ENCODE results near the gene ASCL5.

The ASCL5 gene

DNA sequence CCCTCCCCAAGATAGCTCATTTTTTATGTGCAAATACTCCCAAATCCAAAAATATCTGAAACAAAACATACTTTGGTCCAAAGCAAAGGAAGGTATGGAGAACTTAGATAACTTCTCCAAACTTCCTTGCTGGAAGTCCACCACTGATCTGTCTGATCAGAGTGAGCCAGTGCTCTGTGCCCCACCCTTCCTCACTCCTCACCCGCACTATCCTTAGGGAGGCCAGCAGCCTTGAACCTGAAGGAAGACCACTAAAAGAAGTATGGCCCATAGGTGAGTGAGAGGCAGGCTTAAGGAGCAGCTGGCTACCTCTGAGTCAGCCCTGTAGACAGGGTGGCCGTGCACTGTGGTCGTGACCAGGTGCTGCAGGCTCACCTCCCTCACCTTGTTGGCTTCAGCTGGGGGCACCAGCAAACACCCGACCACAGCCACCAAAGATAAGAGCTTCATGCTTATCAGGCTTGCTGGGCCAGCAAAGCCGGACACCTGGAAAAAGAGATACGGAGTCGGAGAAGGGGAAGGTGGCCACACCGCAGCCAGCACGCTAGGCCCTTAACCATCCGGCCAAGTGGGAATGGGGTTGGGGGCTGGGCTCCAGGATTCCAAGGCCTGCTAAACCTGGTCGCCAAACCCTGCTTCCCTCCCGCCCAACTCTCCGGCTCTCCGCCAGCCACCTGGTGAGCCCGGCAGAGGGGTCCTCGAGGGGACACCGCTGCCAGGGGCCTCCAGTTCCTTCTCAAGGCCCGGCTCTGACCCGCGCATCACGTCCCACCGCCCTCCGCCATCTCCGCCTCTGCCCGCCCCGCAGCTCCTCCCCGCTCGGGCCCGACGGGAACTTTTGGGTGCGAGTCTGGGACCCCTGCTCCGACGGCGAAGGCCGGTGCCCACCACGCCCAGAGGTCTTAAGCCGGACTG is 26.7 kb upstream of the ASCL5 start:
- FAIRE-seq = no peak

DNA sequence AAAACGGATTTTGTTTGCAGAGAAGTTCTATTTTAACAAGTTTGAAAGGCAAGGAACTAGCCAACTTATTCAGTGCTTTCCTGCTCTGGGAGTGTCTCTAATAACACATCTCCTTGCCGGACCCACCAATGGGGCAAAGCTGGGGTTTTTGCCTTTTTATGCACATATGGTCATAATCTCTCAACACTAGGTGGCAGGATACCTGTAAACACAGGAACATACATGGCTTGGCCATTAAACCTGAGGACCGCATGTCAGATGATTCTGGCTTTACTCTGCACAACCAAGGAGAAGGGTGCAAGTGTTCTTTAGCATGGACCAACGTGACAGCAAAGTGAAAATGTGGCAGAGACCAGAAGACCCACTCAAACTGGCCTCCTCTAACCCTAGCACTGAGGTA is 22.4 kb upstream of the ASCL5 start:
- no peak for FAIRE-seq

DNA sequence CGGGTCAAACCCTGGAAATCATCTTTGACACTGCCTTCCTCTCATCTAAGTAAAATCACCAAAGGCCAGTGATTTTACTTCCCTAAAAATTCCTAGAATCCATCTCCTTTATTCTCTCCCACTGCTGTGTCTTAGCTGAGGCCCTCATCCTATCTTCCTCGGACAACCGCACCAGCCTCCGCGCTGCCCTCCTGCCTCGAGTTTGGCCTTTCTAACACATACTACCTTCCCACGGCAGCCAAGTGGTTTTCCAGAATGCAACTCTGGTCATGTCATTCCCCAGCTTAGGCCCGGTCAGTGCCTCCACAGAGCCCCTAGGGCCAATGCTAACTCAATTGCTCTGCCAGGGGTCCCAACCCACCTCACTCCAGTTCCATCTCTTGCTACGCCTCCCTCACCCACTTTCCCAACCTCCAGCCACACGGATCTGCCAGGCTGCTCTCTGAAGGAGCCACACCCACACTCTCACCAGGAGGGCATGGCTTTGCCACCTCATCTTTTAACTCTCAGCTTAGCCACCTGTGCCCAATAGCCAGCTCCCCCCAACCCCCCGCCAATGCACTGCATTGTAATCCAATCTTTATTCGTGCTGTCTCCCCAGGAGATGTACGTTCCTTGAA is 20.5 kb upstream of the ASCL5 start:
- no peak for FAIRE-seq

DNA sequence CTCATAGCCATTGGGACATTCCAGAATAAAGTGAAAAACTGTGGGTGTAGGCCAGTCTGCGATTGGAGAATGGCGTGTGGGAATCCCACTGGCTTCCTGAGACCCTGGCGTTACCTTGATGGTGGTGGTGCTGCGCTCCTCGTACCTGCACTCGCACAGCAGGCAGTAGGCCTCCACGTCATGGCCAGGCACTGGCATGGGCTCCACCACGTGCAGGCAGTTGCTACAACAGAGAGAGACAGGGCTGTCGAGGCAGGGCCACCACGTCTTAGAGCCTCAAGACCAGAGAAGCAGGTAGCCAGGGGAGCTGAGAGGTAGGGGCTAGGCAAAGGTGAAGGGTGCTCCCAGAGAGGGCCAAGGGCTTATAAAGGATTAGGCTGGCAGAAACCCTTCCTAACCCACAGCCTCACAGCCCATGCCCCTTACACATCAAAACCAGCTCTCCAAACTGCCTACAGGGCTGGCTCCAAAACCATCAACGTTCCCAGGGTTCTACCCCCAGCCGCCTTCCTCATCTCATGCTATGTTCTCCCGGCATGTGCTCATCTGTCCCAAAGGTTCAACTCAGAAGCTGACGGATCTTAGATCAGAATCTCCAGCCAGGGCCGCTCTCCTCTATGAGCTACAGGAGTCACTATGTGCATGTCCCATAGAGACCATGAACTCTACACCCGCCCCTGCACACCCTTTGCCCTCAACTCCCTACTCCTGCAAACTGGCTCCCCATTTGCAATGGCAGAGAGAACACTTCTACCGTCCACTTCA is 19.8 kb upstream of the ASCL5 start:
- no peak for FAIRE-seq

DNA sequence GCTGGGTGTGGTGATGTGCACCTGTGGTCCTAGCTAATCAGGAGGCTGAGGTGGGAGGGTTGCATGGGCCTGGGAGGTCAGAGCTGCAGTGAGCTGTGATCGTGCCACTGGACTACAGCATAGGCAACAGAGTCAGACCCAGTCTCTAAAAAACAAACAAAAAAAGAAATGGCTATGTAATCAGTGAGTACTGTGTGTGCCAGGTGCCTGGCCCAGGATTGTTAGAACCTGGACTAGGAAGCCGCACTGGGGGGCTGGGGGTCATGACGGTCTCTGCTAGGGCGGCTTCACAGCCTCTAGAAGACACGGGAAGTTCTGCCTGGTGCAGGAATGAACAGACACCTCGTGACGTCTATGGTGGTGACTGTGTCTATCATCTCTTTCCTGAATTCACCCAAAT is 18.8 kb upstream of the ASCL5 start:
- FAIRE-seq = no peak

DNA sequence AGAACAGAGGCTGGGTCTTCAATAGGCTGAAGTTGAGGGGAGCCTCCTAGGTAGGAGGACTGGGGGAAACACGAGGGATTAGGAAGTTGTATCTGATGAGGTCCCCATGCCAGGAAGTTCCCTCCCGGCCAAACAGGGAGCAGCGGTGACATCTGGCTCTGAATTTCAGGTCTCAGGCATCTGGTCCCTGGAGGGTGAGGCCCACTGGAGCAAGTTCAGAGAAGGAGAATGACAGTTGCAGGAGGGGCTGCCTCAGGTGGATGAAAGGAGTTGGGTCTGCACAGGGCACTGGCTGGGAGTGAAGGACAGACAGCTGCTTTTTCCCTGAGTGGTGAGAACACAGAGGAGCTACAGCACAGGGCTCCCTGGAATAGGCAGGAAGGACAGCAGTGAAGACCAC is 18.1 kb upstream of the ASCL5 start:
- no peak for FAIRE-seq

DNA sequence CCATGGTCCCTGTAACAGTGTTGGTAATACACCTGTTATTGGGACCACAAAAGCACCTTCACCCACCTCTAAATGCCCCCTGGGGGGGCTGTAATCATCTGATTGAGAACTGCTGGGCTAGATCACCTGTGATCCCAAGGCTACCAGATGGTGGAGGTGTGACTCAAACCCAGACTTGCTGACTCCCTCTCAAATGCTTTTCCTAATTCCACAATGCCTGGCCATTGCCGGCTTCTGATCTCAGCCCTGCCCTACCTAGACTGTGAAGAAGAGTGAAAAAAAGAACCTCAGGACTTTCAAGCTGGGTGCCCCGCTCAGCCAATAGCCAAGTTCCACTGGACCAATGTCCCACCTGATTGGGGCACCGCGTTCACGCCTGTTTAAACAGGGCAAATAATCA is 17.7 kb upstream of the ASCL5 start:
- no peak for FAIRE-seq

DNA sequence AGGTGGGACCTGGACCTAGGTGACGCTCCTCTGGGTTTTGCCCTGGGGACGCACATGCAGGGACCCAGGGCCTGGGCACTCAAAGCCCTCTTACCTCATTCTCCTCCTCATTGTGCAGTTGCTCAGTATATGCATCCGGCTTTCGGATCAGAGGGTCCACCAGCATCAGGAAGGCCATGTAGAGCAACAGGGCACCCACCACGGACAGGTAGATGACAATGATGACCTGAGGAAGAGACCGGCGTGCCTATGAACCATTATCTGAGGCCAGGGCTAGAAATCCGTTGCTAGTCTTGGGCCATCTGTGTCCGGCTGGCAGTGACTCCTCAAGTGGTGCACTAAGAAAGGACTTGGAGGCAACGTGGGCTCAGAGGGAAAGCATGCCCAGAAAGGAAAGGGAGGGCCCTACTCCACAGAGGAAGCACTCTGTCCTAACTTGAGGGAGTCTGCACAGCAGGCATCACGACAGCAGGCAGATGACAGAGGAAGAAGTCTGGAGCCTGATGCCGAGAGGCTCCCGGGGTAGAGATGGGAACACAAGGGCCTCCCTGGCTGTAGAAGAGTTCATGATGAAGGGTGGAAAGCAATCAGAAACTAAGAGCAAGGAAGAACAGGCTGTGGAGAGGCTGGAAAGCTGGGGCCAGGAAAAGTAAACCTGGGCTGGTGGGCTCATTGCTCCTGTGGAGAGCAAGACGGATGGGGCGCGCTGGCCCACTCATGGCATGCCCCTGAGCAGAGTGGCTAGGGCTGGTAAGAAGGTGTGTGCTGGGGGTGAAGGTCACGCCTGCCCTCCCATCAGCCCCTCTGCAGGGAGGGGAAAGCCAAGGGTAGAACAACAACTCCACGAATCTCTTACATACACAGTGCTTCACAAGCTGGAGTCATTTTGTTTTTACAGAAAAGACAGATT is 17.0 kb upstream of the ASCL5 start:
- no peak for FAIRE-seq

DNA sequence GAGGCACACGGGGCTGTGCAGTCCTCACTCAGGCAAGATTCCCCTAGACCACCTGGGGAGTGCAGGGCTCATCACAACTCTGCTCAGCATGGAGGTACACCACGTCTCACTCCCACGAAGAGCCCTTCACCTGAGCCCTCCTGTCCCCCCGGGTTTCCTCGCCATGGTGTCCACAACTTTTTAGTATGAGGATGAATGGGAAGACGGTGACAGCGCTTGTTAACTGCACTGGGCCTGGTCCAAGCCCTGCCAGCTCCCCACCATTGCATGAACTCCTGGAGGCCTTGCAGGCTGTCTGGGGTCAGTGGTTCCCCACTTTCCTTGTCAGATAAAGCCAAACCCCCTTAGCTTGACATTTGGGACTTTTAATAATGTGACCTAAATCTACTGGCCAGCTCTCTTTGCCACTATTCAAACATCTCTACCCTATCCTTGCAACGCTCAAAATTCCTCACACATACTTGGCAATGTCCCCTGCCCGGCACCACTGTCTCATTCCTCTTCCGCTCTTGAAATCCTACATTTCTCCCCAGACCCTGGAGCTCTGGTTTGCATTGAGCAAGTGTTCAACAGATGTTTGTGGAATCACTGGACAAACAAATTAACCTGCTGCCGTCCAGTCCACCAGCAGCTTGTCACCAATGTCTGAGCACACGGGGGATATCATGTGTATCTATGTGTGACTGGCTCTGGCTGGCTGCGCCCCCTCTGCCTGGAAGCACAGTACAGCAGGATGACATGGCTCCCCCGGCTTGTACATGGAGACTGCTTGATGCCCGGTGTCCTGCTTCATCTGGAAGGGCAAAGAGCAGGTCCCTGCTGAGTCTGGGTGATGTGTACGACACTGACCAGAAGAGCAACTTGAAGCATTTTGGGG is 16.1 kb upstream of the ASCL5 start:
- no peak for FAIRE-seq

DNA sequence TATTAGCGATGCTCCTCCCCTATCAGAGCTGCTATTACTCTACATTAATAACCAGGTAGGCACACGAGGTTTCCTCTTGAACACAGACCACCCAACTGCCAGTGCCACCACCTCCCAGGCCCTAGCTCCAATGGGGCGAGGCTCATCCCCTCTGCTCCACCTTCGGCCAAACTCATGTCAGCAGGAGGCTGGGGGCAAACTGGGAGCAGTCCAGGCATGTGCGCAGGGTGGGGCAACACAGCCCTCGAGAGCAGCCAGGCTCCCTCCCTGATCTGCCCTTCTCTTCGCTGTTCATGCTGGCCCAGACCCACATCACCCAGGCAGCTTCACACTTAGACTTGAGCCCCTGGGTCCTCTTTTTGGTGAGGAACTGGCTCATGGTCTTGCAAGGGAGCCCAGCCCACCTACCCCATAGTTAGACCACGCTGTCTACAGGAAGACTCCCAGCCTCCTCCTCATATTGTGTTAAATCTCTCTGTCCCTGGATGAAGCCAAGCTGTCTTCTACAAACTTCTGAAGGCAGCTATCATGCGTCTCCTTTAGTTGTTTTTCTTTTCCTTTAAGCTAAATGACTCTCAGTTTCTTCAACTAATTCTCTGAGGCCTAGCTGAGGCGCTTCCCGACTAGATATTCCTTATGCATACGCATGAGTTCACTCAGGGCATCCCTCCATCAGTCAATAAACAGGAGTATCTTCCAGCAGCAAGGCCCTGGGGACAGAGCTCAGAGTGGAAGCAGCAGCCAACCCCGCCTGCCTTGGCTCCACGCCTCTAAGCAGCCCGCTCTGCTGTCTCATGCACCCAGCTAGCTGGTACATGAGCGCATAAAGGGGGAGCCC is 15.2 kb upstream of the ASCL5 start:
- no peak for FAIRE-seq

DNA sequence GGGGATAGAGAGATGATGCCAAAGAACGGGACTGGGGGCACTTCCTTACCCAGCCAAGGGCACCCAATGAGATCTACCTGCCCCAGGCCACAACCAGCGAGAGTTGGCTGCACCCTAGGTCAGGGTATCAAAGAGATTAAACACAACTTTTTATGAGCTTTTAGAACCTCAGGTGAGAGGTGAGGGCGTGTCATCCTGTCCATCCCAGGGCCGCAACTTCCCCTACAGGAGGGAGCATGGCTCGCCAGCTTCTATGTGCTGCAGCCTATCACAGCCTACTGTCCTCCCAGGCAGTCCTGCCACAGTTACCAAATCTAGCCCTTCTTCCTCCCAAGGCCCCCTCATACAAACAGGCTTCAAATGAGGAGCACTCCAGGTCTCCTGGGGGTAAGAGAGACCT is 14.4 kb upstream of the ASCL5 start:
- FAIRE-seq = no peak

DNA sequence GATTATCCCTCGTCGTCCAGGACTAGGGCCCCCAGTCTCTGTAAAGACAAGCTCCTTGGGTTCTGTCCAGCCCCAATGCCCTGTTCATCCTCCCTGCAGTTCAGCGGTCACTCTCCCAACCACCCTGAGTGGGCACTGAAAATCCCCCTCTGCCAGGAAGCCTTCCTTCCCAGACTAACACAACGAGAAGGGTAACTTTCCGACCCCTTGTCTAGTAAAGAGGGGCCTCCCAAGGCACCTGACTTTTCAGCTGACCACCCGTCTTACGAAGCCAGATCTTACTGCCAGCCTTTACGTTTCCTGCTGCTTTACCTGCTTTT is 13.9 kb upstream of the ASCL5 start:
- FAIRE-seq = no peak

DNA sequence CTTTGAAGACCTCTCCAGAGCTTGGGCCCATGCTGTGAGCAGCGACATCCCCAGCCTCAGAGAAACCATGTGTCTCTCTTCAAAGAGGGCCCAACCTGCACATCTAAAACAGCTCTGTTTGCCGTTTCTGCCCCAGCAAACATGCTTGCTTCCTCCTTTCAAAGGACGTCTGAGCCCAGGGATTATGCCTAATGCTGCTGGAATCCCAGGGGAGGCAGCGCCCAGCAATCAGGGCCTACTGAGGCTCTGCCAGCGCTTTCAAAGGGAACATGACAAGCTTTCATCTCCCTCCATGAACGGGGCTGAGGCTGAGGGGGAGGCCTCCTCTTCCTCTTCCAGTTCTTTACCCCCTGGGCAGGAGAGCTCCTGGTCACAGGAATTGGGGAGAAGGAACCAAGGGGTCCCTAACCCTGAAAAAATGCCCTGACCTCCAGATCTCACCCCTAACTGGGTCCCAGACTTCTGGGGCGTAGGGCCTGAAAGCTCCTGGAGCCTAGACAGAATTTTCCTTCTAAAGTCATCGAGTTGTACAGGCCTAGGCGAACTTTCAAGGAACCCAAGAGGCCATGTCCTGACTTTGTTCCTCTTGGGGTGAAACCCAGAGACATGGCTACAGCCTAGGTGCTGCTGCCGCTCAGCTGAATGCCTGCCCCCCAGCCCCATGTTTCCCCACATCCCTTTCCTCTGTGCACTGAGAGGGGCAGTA is 13.4 kb upstream of the ASCL5 start:
- no peak for FAIRE-seq

DNA sequence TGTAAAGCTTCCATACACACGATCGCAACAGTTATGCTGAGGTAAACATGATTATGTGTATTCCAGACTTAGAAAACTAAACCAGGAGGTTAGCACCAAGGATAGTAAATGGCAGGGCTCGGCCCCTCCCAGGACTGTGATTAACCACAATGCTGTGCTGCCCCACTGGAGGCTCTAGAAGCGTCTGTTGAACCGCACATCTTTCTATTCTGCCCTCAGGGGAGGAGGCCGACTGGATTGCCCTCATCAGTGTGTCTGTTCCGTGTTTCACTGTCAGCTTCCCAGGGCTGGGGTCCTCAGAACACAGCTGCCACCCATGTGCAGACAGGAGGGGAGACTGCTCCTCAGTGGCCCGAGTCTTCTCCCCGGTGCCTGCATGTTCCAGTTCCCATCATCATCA is 12.8 kb upstream of the ASCL5 start:
- no peak for FAIRE-seq

DNA sequence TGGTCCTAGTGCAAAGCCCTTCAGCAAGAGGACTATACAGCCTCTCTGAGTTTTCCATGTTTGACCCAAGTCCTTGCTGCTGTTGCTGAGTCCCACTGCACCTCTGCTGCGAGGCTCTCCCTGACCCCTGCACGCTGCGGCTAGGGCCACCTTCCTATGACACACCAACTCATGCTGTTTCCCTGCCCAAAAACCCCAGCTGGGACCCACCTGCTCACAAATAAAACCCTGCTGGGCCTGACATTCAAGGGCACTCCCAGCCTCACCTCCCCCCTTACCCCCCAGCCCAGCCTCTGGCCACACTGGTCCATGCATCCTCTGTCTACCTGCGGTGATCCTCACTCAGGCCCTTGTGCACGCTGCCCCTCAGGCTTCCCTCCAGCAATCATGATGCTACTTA is 12.3 kb upstream of the ASCL5 start:
- no peak for FAIRE-seq

DNA sequence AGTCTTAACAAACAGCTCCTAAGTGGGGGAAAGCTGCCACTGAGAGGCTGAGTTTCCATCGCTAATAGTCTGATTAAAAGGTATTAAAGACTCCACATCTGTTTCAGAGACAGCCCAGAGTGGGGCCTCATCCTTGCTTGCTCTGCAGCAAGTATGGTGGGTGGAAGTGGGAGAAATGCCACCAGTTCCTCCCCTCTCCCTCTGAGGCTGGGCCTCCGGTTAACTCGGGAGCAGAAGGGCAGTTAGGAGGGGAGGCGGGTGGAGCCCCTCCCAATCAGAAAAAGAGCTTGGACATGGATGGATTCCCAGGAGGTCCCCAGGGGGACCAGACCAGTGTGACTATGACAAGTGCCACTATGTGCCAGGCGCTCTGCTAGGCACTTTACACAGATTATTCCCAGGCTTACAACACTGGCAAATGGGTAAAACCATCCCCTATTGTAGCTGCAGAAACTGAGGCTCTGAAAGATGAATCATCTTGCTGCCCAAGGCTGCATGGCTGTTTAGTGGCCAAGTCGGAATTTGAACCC is 11.4 kb upstream of the ASCL5 start:
- no peak for FAIRE-seq

DNA sequence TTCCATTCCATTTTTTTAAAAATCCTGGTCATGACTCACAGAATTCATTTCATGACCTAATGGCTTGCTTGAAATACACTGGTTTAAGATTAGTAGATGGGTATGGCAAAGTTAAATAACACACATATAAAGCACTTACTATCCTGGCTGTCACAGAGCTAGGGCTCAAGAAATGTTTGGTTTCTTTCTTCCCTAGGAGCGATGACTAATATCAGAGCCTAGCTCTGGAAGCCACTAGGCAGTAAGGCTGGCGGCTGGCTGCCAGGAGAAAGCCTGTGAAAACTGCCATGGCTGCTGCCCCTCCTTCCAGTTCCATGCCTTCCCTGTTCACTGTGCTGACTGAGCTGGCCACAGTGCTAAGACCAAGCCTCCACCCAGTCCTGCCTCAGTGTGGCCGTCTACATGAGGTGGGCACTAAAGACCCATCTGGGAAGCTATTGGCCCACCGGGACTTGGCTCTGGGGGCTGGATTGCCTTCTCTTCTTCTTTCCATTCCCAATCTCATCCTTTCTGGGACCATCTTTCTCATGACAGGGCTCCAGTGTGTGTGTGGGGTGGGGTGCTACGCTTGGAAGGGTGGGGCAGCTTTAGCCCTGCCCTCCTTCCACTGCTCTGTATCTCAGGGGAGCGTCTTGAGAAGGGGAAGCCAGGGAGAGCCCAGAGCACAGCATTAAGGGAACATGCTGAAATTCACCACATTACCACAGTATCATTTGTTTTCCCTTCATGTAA is 10.8 kb upstream of the ASCL5 start:
- no peak for FAIRE-seq

DNA sequence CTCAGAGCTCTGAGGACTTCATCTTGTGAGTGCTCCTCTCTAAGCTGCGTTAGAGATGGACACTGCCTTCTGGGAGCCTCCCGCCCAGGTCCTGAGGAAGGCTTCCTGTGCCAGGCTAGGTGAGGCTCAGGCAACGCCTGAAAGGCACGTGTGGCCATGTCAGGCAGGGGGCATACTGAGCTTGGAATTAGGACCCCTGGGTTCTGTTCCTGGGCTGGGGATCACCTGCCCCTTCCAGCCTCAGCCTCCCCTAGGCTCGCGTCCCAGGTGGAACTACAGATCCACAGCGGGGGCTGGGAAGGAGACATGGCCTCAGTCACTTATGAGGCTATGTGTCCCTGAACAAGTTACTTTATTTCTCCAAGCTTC is 10.0 kb upstream of the ASCL5 start:
- no peak for FAIRE-seq

DNA sequence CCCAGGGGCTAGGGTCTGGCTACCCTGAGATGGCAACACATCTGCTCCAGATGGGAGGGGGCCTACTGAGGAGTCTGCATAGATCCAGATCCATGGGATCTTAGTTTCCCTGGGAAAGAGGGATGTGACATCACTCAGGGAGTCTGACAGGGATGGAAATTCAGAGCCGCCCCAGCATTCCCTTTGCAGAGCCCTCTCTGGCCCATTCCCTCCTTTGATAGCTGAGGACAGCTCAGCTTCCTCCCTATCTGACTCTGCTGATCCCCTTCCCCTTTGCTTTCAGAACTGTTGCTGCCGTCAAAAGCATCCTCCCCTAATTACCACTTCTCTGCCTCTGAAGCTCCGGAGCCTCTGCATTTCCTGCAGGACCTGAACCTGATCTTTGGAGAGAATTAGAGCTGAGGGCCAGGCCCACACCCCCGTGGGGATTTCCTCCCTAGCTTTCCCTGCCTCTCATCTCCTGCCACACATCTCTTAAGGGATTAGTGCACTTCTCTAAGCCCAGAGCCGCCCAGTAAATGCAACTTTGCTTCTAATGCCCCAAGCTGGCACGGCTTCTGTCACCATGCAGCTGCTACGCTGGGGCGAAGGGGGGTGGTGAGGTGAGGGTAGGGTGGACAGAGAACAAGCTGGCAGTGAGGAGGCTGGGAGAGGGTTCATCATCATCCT is 9.5 kb upstream of the ASCL5 start:
- no peak for FAIRE-seq

Measured in colon (tissue), 2 donors.